Measurements from ENCODE around the gene PCDHGB4. TPM values are rescaled to one million over a fixed set of nuclear protein-coding genes. Genes with fewer than 3 reads are reported as not detected.
"Not testable (repeated sequence)": the region's sequence is repeated elsewhere in the genome, so short reads cannot be mapped to it uniquely, and the experiment has no call there.

Gene PCDHGB4
- total RNA-seq, 4 donors from 2014 or later: 3.8 to 5.5 (median 4.6) TPM

DNA sequence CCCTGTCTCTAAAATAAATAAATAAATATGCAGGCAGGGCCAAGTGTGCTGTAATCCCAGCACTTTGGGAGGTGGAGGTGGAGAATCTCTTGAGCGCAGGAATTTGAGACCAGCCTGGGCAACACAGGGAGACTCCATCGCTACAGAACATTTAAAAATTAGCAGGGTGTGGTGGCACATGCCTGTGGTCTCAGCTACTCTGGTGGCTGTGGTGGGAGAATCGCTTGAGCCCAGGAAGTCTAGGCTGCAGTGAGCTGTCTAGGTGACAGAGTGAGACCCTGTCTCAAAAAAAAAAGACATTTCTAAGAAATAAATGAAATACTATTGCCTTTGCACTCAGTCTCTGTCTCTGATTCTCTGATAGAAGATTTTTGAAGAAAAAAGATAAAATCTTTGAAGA, 24.1 kb downstream of the PCDHGB4 start:
- no peak overlapping the region for H3K27ac ChIP-seq (replicated peaks in 1 of 4)
- H3K4me1 ChIP-seq: peaks cover 0 to 7% (median 0%) of the 10 kb centered on the region in 4 donors
- peaks cover 0 to 6% (median 2%) of the 10 kb centered on the region in 4 donors for H3K36me3 ChIP-seq
- WGBS: 57% methylated on average over 3 of the region's 3 CpGs
- H3K27me3 ChIP-seq: no peaks in the 10 kb centered on the region
- no peak overlapping the region for H3K4me3 ChIP-seq
- no peak for TF ChIP-seq POLR2AphosphoS5 (IDR thresholded peaks at IDR 0.05)
- TF ChIP-seq EP300 (IDR thresholded peaks at IDR 0.05): no peak
- TF ChIP-seq CTCF (IDR thresholded peaks at IDR 0.05): no peak
- TF ChIP-seq POLR2A (IDR thresholded peaks at IDR 0.05; ENCODE audit: low read depth): no peak
- intact Hi-C loops (cut with DNase I): loop anchor here (10.0 kb wide), 1 partner anchor 113 kb away; no protein-coding TSS in a partner anchor
- peaks cover 11 to 96% (median 94%) of the 10 kb centered on the region in 4 donors for H3K9me3 ChIP-seq
- DNase-seq (ENCODE audit: extremely low spot score): no peak

- Histone ChIP-seq H3K27me3 (no peaks in the 10 kb centered on the region), H3K4me1 (peaks cover 0 to 7% (median 0%) of the 10 kb centered on the region in 4 donors), H3K27ac (replicated peaks in 1 of 4) (no peak within 1 kb of the TSS), H3K4me3 (peak within 1 kb of the TSS; percentile 24 to 41 (median 32)), H3K36me3 (peaks cover 0 to 6% (median 2%) of the 10 kb centered on the region in 4 donors), H3K9me3 (peaks cover 11 to 98% (median 92%) of the 10 kb centered on the region in 4 donors)
- no peak for TF ChIP-seq POLR2AphosphoS5 (IDR thresholded peaks at IDR 0.05)
- no peak for TF ChIP-seq POLR2A (IDR thresholded peaks at IDR 0.05; ENCODE audit: low read depth)
- no peak for TF ChIP-seq EP300 (IDR thresholded peaks at IDR 0.05)
- TF ChIP-seq CTCF (IDR thresholded peaks at IDR 0.05): peak; percentile 16 to 35 (median 27)
- no peak for DNase-seq (ENCODE audit: extremely low spot score)
- intact Hi-C loops (cut with DNase I): loop anchor here (10.0 kb wide), 1 partner anchor 112 kb away; no protein-coding TSS in a partner anchor
- WGBS: 29% methylated on average over 31 of the region's 31 CpGs
Measured at GRCh38 chr5:141412854-141413539, 25.5 kb downstream of the PCDHGB4 start, which contains the start of gene PCDHGA10. Gene PCDHGA10 (plus strand): TSS chr5:141412987. CDS start chr5:141413176, 189 bp downstream.

GRCh38 chr5:141413540-141414069, 26.1 kb downstream of the PCDHGB4 start:
- Histone ChIP-seq H3K4me1 (peaks cover 0 to 7% (median 0%) of the 10 kb centered on the region in 4 donors), H3K27me3 (no peaks in the 10 kb centered on the region), H3K4me3 (peak overlapping the region; percentile 24 to 41 (median 32)), H3K36me3 (peaks cover 0 to 6% (median 2%) of the 10 kb centered on the region in 4 donors), H3K9me3 (peaks cover 10 to 98% (median 92%) of the 10 kb centered on the region in 4 donors), H3K27ac (replicated peaks in 1 of 4) (no peak overlapping the region)
- intact Hi-C loops (cut with DNase I): loop anchor here (10.0 kb wide), 1 partner anchor 111 kb away; no protein-coding TSS in a partner anchor
- no peak for DNase-seq (ENCODE audit: extremely low spot score)
- TF ChIP-seq POLR2A (IDR thresholded peaks at IDR 0.05; ENCODE audit: low read depth): no peak
- no peak for TF ChIP-seq EP300 (IDR thresholded peaks at IDR 0.05)
- no peak for TF ChIP-seq CTCF (IDR thresholded peaks at IDR 0.05)
- no peak for TF ChIP-seq POLR2AphosphoS5 (IDR thresholded peaks at IDR 0.05)
- 18% methylated on average over 25 of the region's 25 CpGs for WGBS

DNA sequence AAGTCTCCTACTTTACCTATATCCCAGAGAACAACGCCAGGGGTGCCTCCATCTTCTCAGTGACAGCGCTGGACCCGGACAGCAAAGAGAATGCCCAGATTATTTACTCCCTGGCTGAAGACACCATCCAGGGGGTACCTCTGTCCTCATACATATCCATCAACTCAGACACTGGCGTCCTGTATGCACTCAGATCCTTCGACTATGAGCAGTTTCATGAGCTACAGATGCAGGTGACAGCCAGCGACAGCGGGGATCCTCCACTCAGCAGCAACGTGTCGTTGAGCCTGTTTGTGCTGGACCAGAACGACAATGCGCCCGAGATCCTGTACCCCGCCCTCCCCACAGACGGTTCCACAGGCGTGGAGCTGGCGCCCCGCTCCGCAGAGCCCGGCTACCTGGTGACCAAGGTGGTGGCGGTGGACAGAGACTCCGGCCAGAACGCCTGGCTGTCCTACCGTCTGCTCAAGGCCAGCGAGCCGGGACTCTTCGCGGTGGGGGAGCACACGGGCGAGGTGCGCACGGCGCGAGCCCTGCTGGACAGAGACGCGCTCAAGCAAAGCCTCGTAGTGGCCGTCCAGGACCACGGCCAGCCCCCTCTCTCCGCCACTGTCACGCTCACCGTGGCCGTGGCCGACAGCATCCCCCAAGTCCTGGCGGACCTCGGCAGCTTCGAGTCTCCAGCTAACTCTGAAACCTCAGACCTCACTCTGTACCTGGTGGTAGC, 27.2 kb downstream of the PCDHGB4 start:
- intact Hi-C loops (cut with DNase I): loop anchor here (5.0 to 10.0 kb wide), 2 partner anchors 110 to 143 kb away; no protein-coding TSS in a partner anchor
- not testable (repeated sequence) for H3K27me3 ChIP-seq; H3K4me3 ChIP-seq; H3K36me3 ChIP-seq; DNase-seq (ENCODE audit: extremely low spot score); H3K27ac ChIP-seq (replicated peaks in 1 of 4)
- Histone ChIP-seq H3K4me1 (peaks cover 0 to 15% (median 3%) of the 10 kb centered on the region in 4 donors), H3K9me3 (peaks cover 4 to 98% (median 92%) of the 10 kb centered on the region in 4 donors)
- 50% methylated on average over 10 of the region's 46 CpGs for WGBS

- not testable (repeated sequence) for H3K27ac ChIP-seq (replicated peaks in 1 of 4); H3K36me3 ChIP-seq; H3K27me3 ChIP-seq; DNase-seq (ENCODE audit: extremely low spot score); H3K4me3 ChIP-seq
- peaks cover 0 to 17% (median 4%) of the 10 kb centered on the region in 4 donors for H3K4me1 ChIP-seq
- H3K9me3 ChIP-seq: peaks cover 9 to 98% (median 92%) of the 10 kb centered on the region in 4 donors
- WGBS: 34% methylated on average over 17 of the region's 24 CpGs
- intact Hi-C loops (cut with DNase I): loop anchor here (5.0 to 10.0 kb wide), 2 partner anchors 110 to 142 kb away; no protein-coding TSS in a partner anchor
Measured at GRCh38 chr5:141415275-141415618, 27.7 kb downstream of the PCDHGB4 start.

Measured in esophagus muscularis mucosa (tissue), 4 donors.